GM18511 (cell line): ENCODE data around the gene RXFP2.

ENCODE experiments used
- ATAC-seq: cut with Tn5 transposase; IDR thresholded peaks from one replicate; pipeline ENCODE4 v1.9.1; 2021; ENCODE audit warnings: mild to moderate bottlenecking, moderate library complexity; ENCODE audit not compliant: unreplicated experiment

RXFP2 gene

GRCh38 chr13:31765138-31765785 is 25.9 kb downstream of the RXFP2 start:
- ATAC-seq: no peak

GRCh38 chr13:31767175-31767900 is 28.0 kb downstream of the RXFP2 start:
- no peak for ATAC-seq

GRCh38 chr13:31768351-31768750 is 29.0 kb downstream of the RXFP2 start:
- ATAC-seq: no peak

- no peak for ATAC-seq
Measured at GRCh38 chr13:31769575-31769974, 30.2 kb downstream of the RXFP2 start.

GRCh38 chr13:31772231-31772630 is 32.9 kb downstream of the RXFP2 start:
- ATAC-seq: no peak

GRCh38 chr13:31773538-31773937 is 34.2 kb downstream of the RXFP2 start:
- no peak for ATAC-seq

GRCh38 chr13:31774186-31774750 is 34.9 kb downstream of the RXFP2 start:
- no peak for ATAC-seq

- ATAC-seq: no peak
Measured at GRCh38 chr13:31775148-31775547, 35.8 kb downstream of the RXFP2 start.

- no peak for ATAC-seq
Measured at GRCh38 chr13:31775686-31776085, 36.4 kb downstream of the RXFP2 start.

GRCh38 chr13:31781064-31781463 is 41.7 kb downstream of the RXFP2 start:
- ATAC-seq: no peak

- ATAC-seq: no peak
Measured at GRCh38 chr13:31786011-31786410, 46.7 kb downstream of the RXFP2 start.

- ATAC-seq: no peak
Measured at GRCh38 chr13:31790992-31791391, 51.7 kb downstream of the RXFP2 start.

- ATAC-seq: no peak
Measured at GRCh38 chr13:31793246-31793645, 53.9 kb downstream of the RXFP2 start.

- no peak for ATAC-seq
Measured at GRCh38 chr13:31794452-31794851, 55.1 kb downstream of the RXFP2 start.

GRCh38 chr13:31797154-31797775 is 57.9 kb downstream of the RXFP2 start:
- ATAC-seq: no peak

GRCh38 chr13:31798189-31798588 is 58.9 kb downstream of the RXFP2 start:
- ATAC-seq: no peak

GRCh38 chr13:31801088-31801487 is 61.8 kb downstream of the RXFP2 start:
- no peak for ATAC-seq

GRCh38 chr13:31803311-31803710 is 64.0 kb downstream of the RXFP2 start:
- no peak for ATAC-seq

- ATAC-seq: no peak
Measured at GRCh38 chr13:31805841-31806240, 66.5 kb downstream of the RXFP2 start.

- ATAC-seq: no peak
Measured at GRCh38 chr13:31807090-31807541, 67.8 kb downstream of the RXFP2 start.

- ATAC-seq: no peak
Measured at GRCh38 chr13:31814536-31814935, 75.2 kb downstream of the RXFP2 start.
